Body of pancreas (tissue), 4 donors: ENCODE data around the gene PGLYRP1.

ENCODE experiments used
- POLR2A ChIP-seq, 3 donors: fragments of 450-650 bp; IDR thresholded peaks; one replicate each; pipeline ENCODE4 v1.6.1; 2016; ENCODE audit warnings: antibody characterized with exemption in 3 of 3, mild to moderate bottlenecking in 2 of 3
- TF ChIP-seq, protein P1 (sequence below), 7 experiments: fragments of 450-650 bp in 4 of 7; fragments of 200-600 bp in 3 of 7; sonication (generic) in 3 of 7; IDR thresholded peaks; one replicate each; pipeline ENCODE4 v1.5.1; 2016 to 2019; ENCODE audit warnings: antibody characterized with exemption in 7 of 7

DNA sequence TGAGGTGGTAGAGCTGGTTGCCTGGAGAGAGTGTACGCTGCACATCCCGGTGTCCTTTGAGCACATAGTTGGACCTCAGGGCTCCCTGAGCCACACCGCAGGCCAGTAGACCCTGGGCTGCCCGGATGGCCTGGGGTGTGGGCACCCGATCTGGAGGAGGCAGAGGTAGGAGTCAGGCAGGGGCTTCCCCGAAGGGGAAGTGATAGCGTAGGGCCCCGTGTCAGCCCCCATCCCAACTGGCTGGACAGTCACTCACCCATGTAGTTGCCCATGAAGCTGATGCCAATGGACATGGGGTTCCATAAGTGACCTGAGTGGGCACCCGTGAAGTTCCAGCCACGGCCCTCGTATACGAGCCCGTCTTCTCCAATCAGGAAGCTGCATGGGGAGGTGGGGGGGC is 3.6 kb downstream of the PGLYRP1 start:
- TF ChIP-seq, protein P1, sequence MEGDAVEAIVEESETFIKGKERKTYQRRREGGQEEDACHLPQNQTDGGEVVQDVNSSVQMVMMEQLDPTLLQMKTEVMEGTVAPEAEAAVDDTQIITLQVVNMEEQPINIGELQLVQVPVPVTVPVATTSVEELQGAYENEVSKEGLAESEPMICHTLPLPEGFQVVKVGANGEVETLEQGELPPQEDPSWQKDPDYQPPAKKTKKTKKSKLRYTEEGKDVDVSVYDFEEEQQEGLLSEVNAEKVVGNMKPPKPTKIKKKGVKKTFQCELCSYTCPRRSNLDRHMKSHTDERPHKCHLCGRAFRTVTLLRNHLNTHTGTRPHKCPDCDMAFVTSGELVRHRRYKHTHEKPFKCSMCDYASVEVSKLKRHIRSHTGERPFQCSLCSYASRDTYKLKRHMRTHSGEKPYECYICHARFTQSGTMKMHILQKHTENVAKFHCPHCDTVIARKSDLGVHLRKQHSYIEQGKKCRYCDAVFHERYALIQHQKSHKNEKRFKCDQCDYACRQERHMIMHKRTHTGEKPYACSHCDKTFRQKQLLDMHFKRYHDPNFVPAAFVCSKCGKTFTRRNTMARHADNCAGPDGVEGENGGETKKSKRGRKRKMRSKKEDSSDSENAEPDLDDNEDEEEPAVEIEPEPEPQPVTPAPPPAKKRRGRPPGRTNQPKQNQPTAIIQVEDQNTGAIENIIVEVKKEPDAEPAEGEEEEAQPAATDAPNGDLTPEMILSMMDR (IDR thresholded peaks at IDR 0.05), result no peak
- no peak for TF ChIP-seq POLR2A (IDR thresholded peaks at IDR 0.05)
